T-helper 2 cell treated with Interferon-gamma antibody and Interleukin-4, amounts not matched to agents 5 μg/mL and 100 μg/mL, for 36 hours (primary cell): ENCODE measurements around the gene TMEM255B.
A peak's percentile ranks its signal among the peaks of the same experiment; 100 is the strongest.
"Not testable (repeated sequence)": the region's sequence is repeated elsewhere in the genome, so short reads cannot be mapped to it uniquely, and the experiment has no call there.

Experiments used
- DNase-seq: peaks from one replicate; pipeline ENCODE4 v3.0.0; 2021; ENCODE audit warnings: low spot score
- H3K27ac Mint-ChIP-seq: one replicate; pipeline ENCODE4 v1.8.0; 2021; ENCODE audit warnings: mild to moderate bottlenecking, mixed read lengths
- H3K27me3 Mint-ChIP-seq: one replicate; pipeline ENCODE4 v1.8.0; 2021; ENCODE audit warnings: low read depth, mixed read lengths
- H3K36me3 Mint-ChIP-seq: one replicate; pipeline ENCODE4 v1.8.0; 2021; ENCODE audit warnings: low read depth, mixed read lengths
- H3K4me1 Mint-ChIP-seq: one replicate; pipeline ENCODE4 v1.8.0; 2021; ENCODE audit warnings: low read depth, mixed read lengths
- H3K4me3 Mint-ChIP-seq: one replicate; pipeline ENCODE4 v1.8.0; 2022; ENCODE audit warnings: mild to moderate bottlenecking, moderate library complexity, mixed read lengths
- H3K9me3 Mint-ChIP-seq: one replicate; pipeline ENCODE4 v1.8.0; 2021; ENCODE audit warnings: mixed read lengths

Gene TMEM255B

DNA sequence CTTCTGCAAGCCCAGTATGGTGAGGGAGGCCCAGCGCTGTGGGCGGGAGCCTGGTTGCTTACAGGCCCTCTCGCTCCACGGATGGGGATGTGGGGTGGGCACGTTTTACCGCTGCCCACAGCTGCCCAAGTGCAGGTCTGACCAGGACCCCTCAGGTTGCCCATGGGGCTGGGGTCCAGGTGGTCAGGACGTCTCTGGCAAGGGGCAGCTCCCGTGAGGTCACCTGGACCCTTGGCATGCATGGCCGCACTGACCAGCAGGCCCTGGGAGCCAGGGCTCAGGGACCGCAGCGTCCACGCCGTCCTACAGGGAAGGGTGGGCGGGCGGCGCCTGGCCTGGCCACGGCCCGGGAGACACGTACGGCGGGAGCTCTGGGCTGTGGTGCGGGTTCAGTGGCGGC is 72.0 kb downstream of the TMEM255B start:
- H3K36me3 Mint-ChIP-seq = peaks cover 3% of the 10 kb centered on the region
- no peaks in the 10 kb centered on the region for H3K27me3 Mint-ChIP-seq
- H3K27ac Mint-ChIP-seq = no peak overlapping the region
- H3K9me3 Mint-ChIP-seq = no peaks in the 10 kb centered on the region
- no peak overlapping the region for H3K4me3 Mint-ChIP-seq
- DNase-seq = no peak
- H3K4me1 Mint-ChIP-seq = peaks cover 2% of the 10 kb centered on the region

DNA sequence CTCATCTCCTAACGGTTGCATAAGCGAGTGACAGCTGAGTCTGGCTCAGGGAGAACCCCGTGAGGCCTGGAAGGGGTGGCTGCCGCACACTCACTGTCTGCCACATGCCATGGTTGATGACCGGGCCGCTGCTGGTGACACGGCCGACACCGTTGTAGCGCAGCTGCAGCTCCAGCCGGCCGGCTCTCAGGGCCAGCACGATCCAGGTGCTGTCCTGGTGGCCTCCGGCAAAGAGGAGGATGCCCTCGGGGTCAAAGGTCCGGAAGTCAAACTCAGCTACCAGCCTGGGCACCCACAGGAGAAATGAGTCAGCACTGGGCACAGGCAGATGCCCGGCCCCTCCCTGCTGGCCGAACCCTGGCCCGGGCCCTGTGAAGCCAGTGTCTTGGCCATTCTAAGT is 73.2 kb downstream of the TMEM255B start:
- no peak overlapping the region for H3K4me3 Mint-ChIP-seq
- no peaks in the 10 kb centered on the region for H3K9me3 Mint-ChIP-seq
- no peak for DNase-seq
- H3K36me3 Mint-ChIP-seq = peaks cover 3% of the 10 kb centered on the region
- no peaks in the 10 kb centered on the region for H3K27me3 Mint-ChIP-seq
- peaks cover 6% of the 10 kb centered on the region for H3K4me1 Mint-ChIP-seq
- no peak overlapping the region for H3K27ac Mint-ChIP-seq

DNA sequence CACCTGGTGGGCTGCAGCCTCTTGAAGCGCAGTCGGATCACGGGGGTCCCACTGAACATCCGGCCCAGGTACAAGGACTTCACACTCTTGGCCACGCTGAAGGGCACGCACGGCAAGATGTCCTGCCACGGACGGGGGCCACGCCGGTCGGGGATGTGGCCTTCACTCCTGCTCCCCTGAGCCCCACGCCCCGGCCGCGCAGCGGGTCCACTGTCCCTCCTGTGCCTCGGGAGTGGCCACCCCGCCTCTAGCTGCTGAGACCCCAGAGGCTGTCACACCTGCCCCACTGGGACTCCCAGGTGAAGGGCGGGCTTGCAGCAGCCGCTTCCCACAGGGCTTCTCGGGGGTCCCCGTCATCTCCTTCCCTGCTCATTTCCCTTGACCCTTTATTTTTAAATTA is 73.6 kb downstream of the TMEM255B start:
- Mint-ChIP-seq H3K27ac (no peak overlapping the region), H3K9me3 (no peaks in the 10 kb centered on the region), H3K4me1 (peaks cover 10% of the 10 kb centered on the region), H3K36me3 (peaks cover under 1% of the 10 kb centered on the region), H3K4me3 (no peak overlapping the region), H3K27me3 (no peaks in the 10 kb centered on the region)
- DNase-seq = no peak

DNA sequence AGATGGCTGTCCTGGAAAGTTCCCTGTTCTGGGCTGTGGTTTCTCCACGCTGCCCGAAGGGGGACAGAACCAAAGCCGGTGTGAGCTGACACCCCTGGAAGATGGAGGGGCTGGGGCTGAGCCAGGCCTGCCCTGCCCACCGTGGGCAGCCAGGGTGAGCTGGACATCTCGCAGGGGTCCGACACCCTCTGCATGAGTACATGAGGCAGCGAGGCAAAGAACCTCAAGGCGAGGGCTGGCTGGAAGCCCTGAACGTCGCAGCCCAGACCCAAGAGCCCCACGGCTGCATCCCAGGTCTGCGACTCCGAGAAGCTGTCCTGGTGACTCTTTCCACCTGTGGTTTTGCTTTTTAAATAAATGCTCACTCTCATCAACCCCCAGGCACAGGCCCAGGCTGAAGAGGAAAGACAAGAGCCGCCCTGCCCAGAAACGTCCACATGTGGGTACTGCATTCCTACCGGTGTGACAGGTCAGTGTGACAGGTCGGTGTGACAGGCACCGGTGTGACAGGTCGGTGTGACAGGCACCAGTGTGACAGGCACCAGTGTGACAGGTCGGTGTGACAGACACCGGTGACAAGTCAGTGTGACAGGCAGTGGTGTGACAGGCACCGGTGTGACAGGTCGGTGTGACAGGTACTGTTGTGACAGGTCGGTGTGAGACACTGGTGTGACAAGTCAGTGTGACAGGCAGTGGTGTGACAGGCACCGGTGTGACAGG is 74.2 kb downstream of the TMEM255B start:
- Mint-ChIP-seq H3K27me3 (no peaks in the 10 kb centered on the region), H3K27ac (no peak overlapping the region), H3K36me3 (no peaks in the 10 kb centered on the region), H3K4me3 (no peak overlapping the region), H3K9me3 (no peaks in the 10 kb centered on the region), H3K4me1 (peaks cover 10% of the 10 kb centered on the region)
- DNase-seq = no peak

DNA sequence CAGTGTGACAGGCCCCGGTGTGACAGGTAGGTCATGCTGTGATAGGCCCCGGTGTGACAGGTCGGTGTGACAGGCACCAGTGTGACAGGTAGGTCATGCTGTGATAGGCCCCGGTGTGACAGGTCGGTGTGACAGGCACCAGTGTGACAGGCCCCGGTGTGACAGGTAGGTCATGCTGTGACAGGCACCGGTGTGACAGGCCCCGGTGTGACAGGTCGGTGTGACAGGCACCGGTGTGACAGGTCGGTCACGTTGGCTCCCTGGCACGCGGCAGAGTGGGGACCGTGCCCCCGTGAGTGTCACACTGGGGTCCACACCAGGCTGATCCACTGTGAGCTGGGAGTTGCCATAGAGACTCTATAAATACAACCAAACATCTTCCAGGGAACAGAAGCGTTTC is 75.0 kb downstream of the TMEM255B start:
- H3K9me3 Mint-ChIP-seq, H3K4me3 Mint-ChIP-seq, DNase-seq, H3K36me3 Mint-ChIP-seq, H3K27me3 Mint-ChIP-seq, H3K27ac Mint-ChIP-seq, H3K4me1 Mint-ChIP-seq: not testable (repeated sequence)

DNA sequence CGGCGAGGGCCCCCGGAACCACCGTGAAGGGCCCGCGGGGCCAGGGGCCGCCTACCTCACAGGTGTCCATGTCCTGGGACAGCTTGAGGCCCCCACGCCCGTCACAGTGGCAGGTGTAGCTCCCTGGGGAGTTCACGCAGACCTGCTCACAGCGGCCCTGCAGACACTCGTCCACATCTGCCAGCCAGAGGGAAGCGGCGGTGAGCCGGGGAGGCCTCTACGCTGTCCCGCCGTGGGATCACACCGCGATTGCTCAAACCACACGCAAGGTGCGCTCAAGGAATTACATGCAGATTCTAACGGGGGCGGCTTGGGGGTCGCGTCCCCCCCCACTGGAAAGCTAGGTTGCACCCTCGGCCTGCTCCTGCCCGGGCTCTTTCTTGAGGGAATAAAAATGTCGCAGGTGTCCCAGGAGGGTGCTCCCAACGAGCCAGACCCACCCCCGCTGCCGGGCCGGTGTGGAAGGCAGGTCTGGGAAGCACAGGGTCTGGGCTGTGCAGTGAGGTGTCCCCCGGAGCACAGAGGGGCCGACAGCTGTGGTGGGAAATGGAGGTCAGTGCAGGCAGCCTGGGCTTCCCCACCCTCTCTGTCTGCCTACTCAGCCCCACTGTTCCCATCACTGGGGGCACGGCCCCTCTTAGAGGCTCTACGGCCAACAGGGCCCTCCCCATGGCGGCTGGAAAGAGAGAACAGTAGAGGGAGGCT is 75.6 kb downstream of the TMEM255B start:
- H3K27ac Mint-ChIP-seq = no peak overlapping the region
- no peaks in the 10 kb centered on the region for H3K9me3 Mint-ChIP-seq

DNA sequence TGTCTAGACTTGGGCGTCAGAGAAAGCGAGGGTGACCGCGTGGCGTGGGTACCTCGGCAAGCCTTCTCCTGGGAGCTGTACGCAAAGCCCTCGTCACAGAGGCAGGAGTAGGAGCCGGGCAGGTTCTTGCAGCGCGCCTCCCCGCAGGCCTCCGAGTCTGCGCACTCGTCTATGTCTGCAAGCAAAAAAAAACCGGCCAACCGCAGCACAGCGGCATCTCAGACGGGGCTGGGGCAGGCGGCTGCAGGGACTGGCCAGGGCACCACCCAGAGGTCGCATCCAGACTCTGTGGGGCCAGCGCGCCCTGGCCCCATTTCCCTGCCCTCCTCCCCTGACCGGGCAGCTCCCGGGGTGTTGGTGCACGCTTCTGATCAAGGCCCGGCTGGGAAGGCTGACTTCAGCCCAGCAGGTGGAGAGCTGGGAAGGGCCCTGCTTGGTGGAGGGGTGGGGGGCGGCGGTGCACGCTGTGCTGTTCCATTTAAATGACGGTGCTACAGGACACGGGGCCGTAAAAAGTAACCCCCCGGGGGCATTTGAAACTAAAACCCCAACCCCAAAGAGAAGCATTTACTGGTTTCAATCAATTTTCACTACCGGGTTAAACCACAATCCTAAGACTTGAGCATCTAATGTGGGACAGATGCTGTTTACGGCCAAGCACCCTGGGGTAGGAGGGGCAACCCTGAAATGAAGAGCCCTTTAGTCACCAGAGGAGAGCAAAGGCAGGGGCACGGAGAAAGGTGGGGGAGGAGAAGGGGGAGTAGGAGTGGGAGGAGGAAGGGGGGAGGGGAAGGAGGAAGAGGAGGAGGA is 76.6 kb downstream of the TMEM255B start:
- Mint-ChIP-seq H3K27me3 (no peaks in the 10 kb centered on the region), H3K9me3 (no peaks in the 10 kb centered on the region), H3K27ac (no peak overlapping the region), H3K4me3 (no peak overlapping the region), H3K36me3 (no peaks in the 10 kb centered on the region), H3K4me1 (peaks cover 10% of the 10 kb centered on the region)
- no peak for DNase-seq

More for the DNA sequence above, 75.6 kb downstream of the TMEM255B start:
- DNase-seq = no peak
- peaks cover 10% of the 10 kb centered on the region for H3K4me1 Mint-ChIP-seq
- no peaks in the 10 kb centered on the region for H3K36me3 Mint-ChIP-seq
- no peaks in the 10 kb centered on the region for H3K27me3 Mint-ChIP-seq
- no peak overlapping the region for H3K4me3 Mint-ChIP-seq

DNA sequence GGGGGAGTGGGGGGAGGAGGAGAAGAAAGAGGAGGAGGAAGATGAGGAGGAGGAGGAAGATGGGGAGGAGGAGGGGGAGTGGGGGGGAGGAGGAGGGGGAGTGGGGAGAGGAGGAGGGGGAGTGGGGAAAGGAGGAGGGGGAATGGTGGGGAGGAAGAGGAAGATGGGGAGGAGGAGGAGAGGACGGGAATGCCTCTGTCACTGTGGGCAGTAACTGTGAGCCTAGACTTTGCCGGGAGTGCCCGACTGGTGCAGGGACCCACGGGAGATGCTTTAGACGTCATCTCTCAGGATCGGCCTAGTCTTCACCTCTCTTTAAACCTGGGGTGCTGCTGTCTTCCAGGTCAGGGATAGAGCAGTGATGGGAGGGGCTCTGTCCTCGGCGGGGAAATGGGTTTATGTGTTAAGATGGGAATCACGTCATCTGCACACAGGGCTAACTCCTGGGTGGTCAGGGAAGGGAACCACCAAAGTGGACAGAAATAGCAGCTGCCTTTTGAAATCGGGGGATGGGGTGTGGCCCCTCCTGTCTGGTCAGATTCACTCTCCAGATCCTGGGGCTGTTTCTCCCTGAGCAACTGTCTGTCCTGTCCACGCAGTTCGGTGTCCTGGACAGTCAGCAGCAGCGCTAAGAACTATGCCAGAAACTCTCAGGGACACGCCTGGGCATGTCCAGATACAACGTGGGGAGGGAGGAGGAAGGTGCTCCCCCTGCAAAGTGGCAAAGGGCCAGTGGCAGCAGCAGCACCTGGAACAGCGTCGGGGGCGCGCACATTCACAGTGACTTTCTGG is 77.9 kb downstream of the TMEM255B start:
- Mint-ChIP-seq H3K27me3 (peaks cover 4% of the 10 kb centered on the region), H3K27ac (peak overlapping the region; percentile 8), H3K9me3 (peaks cover 7% of the 10 kb centered on the region), H3K4me1 (peaks cover 14% of the 10 kb centered on the region), H3K36me3 (no peaks in the 10 kb centered on the region), H3K4me3 (no peak overlapping the region)
- no peak for DNase-seq

DNA sequence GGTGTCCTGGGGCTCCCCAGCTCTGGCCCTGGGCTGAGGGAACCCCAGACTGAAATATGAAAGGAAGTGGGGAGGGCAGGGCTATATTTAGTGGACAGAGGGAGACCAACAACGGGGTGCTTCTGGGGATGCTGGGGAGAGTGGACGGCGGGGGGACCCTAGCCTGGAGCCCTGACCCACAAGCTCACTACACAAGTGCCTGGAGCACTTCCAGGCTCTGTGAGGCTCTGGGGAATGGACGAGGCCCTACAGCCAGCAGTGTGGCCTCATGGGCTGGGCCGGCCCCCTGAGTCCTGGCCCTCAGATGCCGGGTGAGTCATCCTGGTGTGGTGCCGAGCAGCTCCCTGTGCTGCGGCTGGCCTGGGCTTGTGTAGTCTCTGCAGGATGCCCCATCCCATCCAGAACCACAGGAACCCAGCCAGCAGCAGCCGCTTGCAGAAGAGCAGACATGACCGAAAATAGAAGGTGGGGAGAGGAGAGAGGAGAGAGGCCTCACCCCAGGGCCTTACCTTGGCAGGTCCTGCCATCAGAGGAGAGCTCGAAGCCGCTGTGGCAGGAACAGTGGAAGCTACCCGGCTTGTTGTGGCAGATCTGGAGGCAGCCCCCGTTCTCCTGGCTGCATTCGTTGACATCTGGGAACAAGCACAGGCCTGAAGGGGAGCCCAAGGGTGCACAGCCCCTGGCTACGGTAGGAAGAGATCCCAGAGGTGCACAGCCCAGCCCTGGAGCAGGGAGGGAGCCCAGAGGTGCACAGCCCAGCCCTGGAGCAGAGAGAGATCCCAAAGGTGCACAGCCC is 78.7 kb downstream of the TMEM255B start:
- H3K36me3 Mint-ChIP-seq = no peaks in the 10 kb centered on the region
- peak overlapping the region; percentile 8 for H3K27ac Mint-ChIP-seq
- peaks cover 6% of the 10 kb centered on the region for H3K27me3 Mint-ChIP-seq
- no peak for DNase-seq
- H3K4me3 Mint-ChIP-seq = no peak overlapping the region
- peaks cover 16% of the 10 kb centered on the region for H3K4me1 Mint-ChIP-seq
- H3K9me3 Mint-ChIP-seq = peaks cover 10% of the 10 kb centered on the region

DNA sequence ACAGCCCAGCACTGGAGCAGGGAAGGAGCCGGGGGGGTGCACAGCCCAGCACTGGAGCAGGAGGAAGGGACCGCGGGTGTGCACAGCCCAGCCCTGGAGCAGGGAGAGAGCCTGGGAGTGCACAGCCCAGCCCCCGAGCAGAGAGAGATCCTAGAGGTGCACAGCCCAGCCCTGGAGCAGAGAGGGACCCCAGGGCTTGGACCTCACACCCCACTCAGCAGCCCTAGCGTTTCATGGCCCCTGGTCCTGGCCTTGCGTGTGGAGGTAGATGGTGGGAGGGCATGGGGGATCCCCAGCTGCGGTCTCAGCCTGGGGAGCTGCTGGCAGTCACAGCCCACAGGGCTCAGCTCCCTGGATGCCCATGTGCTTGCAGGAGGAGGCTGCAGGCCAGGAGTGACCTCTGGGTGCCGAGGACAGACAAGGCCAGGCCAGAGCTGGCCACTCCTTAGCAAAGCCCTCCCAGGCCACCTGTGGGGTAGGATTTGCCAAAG is 79.7 kb downstream of the TMEM255B start:
- Mint-ChIP-seq H3K9me3 (peaks cover 10% of the 10 kb centered on the region), H3K27ac (no peak overlapping the region), H3K36me3 (no peaks in the 10 kb centered on the region), H3K4me3 (no peak overlapping the region), H3K27me3 (peaks cover 6% of the 10 kb centered on the region), H3K4me1 (peaks cover 16% of the 10 kb centered on the region)
- DNase-seq = no peak

DNA sequence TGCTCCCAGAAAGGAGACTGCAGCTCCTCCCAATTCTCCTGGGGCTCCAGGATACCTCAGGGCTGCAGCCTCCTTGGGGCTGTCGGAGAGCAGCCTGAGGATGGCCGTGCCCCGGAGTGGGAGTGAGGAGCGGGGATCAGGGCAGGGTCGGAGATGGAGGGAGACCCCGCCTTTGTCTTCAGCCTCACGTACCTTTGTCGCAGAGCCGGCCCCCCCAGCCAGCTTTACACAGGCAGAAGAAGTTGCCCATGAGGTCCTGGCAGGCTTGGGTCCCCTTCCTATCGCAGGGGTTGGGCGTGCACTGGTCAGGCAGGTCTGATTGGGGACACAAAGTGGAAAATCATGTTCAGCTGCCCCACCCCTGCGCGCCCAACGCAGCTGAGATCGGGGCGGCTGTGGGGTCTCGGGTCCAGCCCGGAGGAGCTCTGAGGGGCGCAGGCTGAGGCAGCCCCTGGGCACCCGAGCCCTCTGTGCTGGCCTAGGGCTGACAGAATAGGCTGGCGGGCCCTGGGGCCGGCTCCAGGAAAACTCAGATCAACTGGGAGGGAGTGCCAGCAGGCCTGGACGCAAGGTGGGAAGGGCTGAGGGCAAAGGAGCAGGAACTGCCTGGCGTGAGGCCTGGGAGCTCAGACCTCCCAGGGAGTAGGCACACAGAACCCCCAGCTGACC is 80.6 kb downstream of the TMEM255B start:
- Mint-ChIP-seq H3K4me3 (no peak overlapping the region), H3K27me3 (peaks cover 6% of the 10 kb centered on the region), H3K36me3 (peaks cover 3% of the 10 kb centered on the region), H3K9me3 (peaks cover 10% of the 10 kb centered on the region), H3K27ac (no peak overlapping the region), H3K4me1 (peaks cover 17% of the 10 kb centered on the region)
- no peak for DNase-seq

DNA sequence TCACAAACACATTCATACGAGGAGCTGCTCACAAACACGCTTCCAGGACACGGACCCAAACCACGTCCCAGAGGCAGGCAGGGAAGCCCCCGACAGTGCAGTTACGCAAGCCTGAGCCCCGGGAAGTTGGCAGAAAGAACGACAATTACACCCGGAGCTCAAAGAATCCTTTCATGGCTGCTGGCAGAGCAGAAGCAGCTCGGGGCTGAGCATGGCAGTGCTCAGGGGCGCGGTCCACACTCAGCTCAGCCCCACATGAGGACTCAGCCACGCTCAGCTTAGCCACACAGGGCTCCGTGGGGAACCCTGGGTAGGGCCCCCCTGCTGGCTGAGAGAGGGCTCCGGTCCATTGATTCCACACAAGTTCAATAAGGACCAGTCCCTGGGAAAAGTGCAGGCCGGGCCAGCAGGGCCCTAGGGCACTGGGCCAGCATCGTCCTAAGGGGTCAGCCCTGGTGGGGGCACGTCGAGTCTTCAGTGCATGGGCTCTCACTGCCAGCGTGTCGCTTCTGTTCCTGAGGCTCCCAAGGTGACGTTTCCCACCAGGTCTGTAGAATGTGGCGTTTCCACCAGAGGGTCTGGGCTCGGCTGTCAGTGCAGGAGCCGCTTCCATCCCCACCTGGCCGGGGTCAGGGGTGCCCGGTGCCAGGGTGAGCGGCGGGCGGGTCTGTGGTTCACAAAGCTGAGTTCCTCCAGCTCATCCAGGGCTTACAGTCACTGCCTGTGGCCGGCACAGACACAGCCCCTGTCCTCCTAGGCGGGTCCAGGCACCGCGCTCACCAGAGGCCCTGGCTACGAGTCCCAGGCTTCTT is 81.7 kb downstream of the TMEM255B start:
- peaks cover 4% of the 10 kb centered on the region for H3K36me3 Mint-ChIP-seq

More for the DNA sequence above, 81.7 kb downstream of the TMEM255B start:
- Mint-ChIP-seq H3K4me3 (no peak overlapping the region), H3K9me3 (peaks cover 10% of the 10 kb centered on the region), H3K4me1 (peaks cover 24% of the 10 kb centered on the region), H3K27ac (no peak overlapping the region), H3K27me3 (peaks cover 9% of the 10 kb centered on the region)
- no peak for DNase-seq
